Coronary artery (tissue), 2 donors: ENCODE data around the gene CRIP2.
A peak's percentile ranks its signal among the peaks of the same experiment; 100 is the strongest.

Experiments used
- DNase-seq: peaks from one replicate; pipeline ENCODE4 v3.0.0-alpha.2; 2017; ENCODE audit warnings: low spot score
- H3K27ac ChIP-seq, 2 donors: fragments of 200-600 bp; sonication (generic); one replicate each; pipeline ENCODE4 v1.5.1; 2016 to 2019
- H3K4me3 ChIP-seq: fragments of 200-600 bp; sonication (generic); 2 replicates; pipeline ENCODE4 v1.5.1; 2016; ENCODE audit warnings: mild to moderate bottlenecking, moderate library complexity
- TF ChIP-seq, protein P1 (sequence below): fragments of 200-600 bp; sonication (generic); IDR thresholded peaks from one replicate; pipeline ENCODE4 v1.5.1; 2019; ENCODE audit warnings: antibody characterized with exemption

The CRIP2 gene

DNA sequence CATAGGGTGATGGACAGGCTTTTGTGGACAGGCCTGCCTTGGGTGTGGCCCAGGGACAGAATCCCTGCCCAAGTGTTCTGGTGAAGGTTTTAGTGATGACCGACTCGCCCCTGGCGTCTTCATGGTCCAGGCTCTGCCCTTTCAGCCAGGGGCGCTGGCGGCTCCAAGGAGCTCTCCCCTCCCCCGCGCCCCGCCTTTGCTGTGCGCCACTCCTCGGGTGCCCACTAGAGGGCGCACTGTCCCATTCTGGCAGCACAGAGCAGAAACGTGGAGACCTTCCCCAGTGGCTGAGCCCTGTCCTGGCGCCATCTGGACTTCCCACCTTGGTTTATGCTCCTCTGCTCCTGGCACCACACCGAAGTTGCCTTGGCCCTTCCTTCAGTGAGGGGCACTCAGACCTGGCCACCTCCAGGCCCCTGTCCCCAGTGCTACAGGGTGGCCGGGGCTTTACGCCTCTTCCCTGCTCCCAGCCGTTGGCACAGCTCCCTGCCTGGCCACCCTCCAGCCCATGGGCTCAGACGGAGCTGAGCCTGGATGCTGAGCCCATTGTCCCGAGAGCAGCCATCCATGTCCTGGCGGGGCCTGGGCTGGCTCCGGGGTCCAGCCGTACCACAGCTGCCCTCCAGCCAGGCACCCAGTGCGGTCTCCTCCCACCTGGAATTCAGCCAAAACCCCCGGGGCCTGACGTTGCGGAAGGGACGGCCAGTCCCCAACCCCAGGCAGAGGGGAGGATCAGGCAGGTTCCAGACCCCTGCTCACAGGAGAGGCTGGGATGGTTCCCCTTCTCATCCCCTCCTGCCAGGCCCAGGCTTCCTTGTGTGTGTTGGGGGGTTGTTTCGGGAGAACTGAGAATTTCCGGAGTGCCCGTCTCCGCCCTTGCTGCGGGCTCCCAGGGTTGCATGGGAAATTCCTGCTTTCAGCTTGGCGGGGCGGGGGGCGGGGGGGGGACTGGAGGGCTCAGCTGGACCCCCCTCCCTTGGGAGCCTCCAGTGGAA is 6.5 kb downstream of the CRIP2 start:
- TF ChIP-seq, protein P1, sequence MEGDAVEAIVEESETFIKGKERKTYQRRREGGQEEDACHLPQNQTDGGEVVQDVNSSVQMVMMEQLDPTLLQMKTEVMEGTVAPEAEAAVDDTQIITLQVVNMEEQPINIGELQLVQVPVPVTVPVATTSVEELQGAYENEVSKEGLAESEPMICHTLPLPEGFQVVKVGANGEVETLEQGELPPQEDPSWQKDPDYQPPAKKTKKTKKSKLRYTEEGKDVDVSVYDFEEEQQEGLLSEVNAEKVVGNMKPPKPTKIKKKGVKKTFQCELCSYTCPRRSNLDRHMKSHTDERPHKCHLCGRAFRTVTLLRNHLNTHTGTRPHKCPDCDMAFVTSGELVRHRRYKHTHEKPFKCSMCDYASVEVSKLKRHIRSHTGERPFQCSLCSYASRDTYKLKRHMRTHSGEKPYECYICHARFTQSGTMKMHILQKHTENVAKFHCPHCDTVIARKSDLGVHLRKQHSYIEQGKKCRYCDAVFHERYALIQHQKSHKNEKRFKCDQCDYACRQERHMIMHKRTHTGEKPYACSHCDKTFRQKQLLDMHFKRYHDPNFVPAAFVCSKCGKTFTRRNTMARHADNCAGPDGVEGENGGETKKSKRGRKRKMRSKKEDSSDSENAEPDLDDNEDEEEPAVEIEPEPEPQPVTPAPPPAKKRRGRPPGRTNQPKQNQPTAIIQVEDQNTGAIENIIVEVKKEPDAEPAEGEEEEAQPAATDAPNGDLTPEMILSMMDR: peak; percentile 95
- Histone ChIP-seq H3K4me3 (peak overlapping the region; percentile 67), H3K27ac (peak overlapping the region; percentile 96 to 100)
- DNase-seq: peak; percentile 96

DNA sequence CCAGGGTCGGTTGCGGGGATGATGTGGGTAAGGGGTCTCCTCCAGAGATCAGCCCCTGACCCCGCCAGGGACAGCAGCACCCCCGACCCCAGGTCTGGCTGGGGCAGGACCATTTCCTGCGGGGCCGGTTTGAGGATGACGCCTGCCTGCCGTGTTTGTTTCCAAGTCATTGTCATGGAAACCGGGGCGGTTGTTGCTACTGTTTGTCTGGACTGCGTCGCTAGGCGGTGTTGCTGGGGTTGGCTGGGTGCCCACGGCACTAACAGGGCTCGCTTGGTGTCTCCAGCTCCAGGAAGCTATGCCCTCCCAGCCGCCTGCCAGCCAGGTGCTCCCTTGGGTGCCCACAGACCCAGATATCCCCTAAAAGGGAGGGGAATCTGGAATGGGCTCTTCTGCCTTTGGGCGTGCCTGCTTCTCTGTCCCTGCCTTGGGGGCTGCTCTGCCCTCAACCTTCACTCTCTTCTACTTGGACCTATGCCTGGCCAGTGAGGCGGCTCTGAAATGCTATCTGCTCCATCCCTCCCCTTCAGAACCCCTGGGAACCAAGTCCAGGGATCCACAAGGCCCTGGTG is 7.4 kb downstream of the CRIP2 start:
- H3K4me3 ChIP-seq: peak overlapping the region; percentile 67

DNA sequence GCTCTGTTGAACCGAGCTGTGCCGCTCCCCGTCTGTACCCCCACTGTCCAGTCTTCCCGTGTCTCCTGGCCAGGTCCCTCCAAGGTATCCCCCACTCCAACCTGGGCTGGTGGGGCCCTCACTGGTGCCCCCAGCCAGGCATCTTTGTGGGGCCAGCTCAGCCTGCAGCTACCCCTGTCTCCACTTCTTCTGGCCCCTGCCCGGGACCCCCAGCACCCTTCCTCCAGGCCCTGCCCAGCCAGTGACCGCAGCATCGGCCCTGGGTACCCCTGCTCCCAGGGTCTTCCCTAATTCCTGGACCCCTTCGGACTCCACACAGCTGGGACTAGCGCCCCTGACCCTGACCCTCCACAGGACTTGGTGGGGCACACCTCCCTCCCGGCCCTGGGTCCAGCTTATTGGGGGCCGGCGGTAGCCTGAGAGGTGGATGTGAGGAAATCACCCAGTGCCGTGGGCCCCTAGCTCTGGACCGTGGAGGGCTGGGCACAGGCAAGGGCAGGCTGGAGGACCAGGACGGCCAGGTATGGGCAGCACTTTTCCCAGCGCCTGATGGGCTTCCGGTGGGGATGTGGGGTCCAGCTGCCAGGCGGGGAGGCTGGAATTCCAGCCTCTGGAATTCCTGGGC is 8.0 kb downstream of the CRIP2 start:
- Histone ChIP-seq H3K4me3 (peak overlapping the region; percentile 67), H3K27ac (peak overlapping the region; percentile 96 to 100)
- DNase-seq: no peak
- TF ChIP-seq, protein P1: no peak

More for the DNA sequence above, 7.4 kb downstream of the CRIP2 start:
- peak; percentile 99 for DNase-seq
- TF ChIP-seq, protein P1: no peak
- peak overlapping the region; percentile 96 to 100 for H3K27ac ChIP-seq

DNA sequence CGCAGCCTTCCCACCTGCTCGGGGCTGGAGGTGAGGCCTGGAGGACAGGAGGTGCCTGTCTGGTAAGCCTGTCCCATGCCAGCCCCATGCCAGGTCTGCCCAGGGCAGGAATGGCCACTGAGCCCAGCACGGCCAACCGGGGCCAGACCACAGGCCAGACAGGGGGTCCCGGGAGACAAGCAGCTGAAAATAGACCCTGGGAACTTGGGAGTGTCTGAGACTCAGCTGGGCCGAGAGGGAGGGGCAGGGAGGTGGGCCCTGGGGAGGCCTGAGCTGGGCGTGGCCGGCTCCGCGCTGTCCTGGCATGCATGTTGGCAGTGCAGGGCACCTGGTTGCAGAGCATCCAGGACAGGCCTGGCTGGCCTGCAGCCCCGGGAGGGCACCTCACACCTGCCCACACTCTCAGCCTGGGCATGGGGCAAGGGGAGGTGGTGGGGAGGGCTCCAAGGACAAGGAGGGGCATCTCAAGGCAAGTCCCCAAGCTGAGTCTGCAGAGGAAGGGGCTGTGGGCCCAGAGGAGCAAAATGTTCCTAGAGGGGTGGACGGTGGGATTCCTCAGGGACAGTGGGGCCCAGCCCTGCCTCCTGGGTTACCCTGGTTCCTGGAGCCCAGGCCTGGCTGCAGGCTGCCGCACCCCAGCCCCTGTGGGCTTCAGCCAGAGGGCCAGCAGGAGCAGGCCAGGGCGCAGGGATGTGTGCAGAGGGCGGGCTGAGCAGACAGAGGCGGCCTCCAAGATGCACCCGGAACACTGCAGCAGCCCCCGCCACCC is 8.9 kb downstream of the CRIP2 start:
- peak; percentile 93 for DNase-seq

DNA sequence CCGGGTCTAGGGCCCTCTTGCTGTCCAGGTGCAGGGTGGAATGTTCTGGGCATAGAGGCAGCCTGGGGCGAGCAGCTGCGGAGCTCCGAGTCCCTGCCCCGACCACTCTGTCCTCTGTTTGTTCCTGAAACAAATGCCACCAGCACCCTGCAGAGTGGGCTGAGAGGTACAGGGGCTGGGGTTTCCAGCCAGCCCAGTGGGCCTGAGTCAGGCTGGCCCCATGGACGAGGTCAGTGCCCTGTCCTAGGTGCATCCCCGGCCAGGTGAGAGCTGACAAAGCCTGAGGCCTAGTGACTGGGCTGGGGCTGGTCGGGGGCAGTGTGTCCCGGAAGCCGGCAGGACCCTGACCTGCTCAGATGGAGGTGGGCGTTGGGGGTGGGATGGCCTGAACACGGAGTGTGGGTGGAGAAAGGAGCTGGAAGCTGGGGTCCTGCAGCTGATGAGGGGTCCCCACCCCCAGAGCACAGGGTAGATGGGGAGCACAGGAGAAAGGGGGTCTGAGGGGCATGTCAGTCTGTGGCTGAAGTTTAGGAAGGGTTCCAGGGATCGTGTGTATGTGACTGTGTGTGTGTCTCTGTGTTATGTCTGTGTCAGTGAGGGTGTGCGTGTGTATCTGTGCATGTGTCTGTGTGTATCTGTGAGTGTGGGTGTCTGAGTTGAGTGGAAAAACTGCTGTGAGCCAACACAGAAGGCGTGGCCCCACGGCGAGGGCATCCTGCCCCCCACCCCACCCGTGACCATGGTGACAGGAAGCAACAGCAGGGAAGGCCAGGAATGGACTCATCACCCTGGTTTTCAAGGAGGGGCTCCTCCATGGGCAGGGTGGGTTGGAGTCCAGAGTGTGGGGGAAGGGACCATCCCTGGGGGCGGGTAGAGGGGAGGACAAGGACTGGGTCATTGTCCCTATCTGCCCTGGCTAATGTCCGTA is 9.7 kb downstream of the CRIP2 start:
- TF ChIP-seq, protein P1: no peak
- peak overlapping the region; percentile 7 for H3K4me3 ChIP-seq
- peak; percentile 96 for DNase-seq
- peak overlapping the region; percentile 96 to 100 for H3K27ac ChIP-seq

More for the DNA sequence above, 8.9 kb downstream of the CRIP2 start:
- H3K27ac ChIP-seq: peak overlapping the region; percentile 96 to 100
- TF ChIP-seq, protein P1: no peak
- no peak overlapping the region for H3K4me3 ChIP-seq
